HG03565 (cell line): Measurements from ENCODE around the gene PCGF3.
"Not testable (repeated sequence)": the region's sequence is repeated elsewhere in the genome, so short reads cannot be mapped to it uniquely, and the experiment has no call there.

Experiments used
- ATAC-seq: cut with Tn5 transposase; IDR thresholded peaks from one replicate; pipeline ENCODE4 v1.9.1; 2021; ENCODE audit warnings: mild to moderate bottlenecking, moderate library complexity; ENCODE audit not compliant: unreplicated experiment

Gene PCGF3

DNA sequence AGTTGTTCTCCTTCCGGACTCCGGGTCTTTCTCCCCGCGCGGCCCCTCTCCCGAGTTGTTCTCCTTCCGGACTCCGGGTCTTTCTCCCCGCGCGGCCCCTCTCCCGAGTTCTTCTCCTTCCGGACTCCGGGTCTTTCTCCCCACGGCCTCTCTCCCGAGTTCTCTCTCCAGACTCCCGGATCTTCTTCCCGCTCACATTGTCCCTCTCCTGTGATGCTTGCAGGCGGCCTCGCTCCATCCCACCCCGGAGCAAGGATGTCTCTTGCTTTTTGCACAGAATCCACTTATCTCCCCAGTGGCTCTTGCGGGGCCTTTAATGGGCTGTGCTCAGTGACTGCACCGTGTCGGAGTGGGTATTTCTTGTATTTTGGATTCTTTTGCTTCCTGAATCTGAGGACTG, 54.2 kb downstream of the PCGF3 start:
- not testable (repeated sequence) for ATAC-seq

DNA sequence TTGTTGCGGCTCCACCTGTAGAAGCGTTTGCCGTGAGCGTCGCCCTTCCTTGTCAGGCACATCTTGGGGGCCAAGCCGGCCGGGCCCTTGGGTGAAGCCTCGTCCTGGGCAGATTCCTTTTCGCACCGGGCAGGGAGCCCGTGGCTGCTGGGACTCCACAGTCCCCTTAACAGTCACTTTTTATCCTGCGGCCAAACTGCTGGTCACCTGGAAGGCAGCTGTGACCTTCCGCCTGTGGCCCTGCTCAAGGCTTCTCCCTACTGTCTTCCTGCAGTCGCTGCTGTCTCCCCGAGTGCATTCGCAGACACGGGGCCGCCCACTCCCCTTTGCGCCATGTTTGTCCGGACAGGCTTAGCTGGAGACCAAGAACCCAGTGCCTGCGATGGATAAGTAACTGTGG, 55.0 kb downstream of the PCGF3 start:
- no peak for ATAC-seq

DNA sequence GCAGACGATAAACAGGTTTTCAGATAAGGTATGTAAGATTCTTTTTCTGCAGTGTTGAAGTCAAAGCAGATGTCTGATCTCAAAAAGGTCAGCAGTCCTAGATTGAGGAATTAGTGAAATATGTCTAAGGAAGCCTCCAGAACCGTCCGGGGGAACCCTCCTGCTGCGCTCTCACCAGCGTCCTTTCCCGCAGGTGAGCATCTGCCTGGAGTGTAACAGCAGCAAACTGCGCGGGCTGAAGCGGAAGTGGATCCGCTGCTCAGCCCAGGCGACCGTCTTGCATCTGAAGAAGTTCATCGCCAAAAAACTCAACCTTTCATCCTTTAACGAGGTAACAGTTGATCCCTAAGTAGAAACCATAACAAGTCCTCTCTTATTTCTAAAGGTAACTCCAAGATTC, 55.5 kb downstream of the PCGF3 start:
- ATAC-seq, result no peak

DNA sequence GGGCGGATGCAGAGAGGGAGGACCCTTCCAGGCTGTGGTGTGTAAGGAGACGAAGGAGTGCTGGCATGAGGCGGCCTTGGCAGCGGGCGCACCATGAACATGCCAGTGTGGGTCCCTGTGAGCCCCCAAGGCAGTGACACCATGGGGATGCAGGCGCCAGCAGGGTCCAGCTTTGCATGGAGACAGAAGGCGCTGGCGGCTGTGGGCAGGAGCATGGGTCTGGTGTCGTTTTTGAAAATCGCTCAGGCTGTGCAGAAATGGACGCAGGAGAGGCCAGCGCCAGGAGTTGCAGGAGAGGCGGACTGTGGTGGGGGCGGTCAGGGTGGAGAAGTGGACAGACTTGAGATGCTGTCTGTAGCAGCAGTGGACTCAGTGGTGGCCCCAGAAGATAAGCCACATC, 56.1 kb downstream of the PCGF3 start:
- ATAC-seq, result no peak

DNA sequence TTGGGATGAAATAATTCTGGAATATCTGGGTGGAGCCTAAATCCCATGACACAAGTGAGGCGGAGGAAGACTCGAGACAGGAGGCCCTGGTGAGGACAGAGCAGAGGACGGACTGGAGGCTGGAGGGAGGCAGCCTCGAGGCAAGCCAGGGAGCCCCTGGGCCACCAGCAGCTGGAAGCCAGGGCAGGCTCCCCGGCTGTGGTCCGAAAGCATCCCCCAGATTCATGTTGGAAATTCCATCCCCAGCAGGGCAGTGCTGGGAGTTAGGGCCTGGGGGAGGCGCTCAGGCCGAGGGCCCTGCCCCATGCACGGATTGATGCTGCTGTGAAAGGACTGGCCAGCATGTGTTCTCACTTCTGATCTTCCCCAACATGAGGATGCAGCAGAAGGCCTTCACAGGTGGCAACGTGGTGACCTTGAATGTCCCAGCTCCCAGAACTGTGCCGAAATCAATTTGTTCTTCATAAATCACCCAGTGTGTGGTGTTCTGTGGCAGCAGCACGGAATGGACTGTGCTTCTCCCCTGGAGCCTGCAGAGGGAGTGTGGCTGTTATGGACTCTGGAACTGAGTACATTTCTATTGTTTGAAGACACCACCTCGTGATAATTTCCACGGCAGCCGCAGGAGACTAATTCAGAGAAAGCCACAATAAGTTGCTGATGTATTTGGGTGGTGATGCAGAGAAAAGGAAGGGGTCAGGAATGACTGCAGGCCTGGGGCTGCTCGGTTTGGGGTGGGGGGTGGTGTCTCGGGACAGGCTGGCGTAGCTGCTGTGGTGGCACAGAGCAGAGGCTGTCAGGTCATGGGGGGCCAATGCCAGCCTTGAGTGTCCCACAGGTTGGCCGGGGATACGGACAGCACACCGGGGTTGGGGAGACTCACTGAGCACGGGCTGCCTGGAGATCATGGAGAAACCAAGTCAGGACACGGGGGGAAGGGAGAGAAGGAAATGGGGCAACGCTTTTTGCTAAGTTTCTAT, 56.9 kb downstream of the PCGF3 start:
- no peak for ATAC-seq

DNA sequence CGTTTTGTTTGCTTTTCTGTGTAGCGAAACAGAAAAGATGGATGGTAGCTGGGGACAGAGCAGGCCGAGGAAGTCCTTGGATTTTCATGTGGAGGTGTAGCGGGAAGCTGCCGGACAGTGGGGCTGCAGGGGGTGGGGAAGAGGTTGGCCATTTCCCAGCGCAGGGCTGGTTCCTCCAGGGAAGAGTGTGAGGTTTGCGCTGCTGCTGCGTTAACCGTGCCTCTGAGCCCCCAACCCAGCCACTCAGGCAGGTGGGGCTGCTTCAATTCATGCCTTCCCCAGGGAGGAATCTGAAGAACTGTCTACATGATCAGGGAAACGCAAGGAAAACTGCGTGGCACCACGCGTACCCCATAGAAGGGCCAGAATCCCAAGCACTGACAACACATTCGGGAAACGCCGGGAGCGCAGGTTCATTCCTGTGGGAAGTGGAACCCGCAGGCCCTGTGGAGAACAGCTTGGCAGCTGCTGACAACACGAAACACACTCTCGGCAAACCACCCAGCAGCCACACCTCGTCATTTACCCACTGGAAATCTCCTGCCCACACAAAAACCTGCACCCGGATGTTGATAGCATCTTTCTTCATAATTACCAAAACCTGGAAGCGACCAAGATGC, 57.7 kb downstream of the PCGF3 start:
- ATAC-seq, result no peak

DNA sequence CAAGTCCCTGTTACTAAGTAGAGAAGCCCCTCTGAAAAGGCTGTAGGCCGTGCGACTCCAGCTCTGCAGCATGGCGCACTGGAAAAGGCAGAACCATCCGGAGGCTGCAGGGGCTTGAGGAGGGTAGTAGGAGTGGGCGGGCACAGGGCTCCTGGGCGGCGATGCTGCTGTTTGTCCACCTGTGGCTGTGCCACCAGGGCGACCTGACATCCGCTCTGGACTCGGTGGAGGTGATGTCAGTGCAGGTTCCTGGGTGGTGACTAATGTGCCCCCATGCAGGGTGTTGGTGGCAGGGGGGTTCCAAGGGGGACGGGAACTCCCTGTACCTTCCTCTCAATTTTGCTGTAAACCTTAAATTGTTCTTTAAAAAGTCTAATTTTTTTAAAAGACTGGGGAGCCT, 58.3 kb downstream of the PCGF3 start:
- no peak for ATAC-seq

DNA sequence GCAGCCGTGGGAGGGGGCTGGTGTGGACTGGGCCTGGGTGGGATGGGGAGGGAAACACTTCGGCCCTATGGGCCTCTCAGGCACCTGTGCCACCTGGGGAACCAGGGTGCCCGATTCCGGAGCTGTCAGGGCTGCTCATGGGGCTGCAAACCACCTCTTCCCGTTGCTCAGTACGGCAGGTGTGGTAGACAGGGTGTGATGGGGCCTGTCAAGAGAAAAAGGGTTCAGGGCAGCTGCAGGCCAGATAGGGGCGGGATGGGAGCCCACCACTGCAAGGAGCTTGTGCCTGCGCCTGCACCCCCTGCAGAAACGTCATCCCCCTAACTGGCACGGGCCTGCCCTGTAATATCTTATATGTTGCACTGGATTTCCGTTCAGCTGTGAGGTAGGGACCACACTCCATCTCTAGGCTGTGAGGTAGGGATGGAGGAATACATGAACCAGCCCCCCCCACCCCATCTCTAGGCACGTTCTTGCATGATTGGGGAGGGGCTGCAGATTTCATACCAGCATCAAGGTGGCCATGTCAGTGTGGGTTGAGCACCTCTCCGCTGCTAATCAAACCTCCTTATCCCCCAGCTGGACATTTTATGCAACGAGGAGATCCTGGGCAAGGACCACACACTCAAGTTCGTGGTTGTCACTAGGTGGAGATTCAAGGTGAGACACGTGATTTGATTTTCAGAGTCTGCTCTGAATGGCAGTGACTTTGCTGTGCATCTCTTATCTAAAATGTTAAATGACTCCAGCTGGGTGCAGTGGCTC, 59.0 kb downstream of the PCGF3 start:
- ATAC-seq, result no peak

DNA sequence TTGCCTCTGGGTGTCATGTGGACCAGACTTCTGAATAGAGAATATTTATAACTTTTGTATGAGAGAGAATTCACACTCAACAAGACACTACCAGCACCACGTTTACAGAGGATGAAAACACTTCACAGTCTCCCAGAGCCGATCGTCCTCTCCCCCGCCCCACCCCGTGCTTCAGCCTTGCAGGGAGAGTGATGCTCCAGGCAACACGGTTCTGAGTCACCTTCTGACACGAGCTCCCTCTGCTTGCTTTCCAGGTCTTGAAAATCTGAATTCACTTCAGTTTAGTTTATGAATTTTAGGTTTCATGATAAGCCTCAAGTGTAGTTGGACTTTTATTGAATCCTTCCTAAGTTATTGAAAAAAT, 60.5 kb downstream of the PCGF3 start:
- no peak for ATAC-seq

DNA sequence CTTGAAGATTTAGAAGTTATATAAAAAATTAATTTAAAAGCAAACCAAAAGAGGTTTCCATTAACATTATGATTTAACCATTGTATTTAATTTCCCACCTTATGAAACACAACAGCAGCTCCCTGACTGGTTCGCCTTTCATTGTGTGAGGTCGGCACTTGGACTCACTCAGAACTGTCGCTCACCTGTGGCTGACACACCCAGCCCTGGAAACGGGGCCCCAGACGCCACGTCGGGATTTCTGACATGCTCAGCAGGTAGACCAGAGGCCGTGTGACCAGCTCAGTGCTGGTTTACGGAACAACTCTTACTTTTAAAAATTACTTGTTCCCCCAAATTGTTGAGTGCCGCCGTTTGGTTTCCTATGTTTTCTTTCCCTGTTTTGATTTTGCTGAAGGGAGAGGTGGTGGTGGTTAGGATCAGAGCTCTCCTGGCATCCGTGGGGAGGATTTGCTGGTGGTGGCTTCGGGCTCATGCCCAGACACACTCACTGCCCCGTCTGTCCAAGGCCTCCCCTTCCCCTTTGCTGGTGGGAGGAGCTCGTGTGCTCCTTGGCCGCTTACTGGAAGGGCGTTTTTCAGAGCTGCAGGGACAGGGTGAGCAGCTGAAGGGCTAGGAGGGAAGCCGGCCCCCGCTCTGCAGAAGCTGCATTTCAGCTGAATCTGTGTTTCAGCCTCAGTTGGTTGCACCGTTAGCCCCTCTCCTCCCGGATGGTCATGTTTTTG, 61.1 kb downstream of the PCGF3 start:
- ATAC-seq, result no peak

DNA sequence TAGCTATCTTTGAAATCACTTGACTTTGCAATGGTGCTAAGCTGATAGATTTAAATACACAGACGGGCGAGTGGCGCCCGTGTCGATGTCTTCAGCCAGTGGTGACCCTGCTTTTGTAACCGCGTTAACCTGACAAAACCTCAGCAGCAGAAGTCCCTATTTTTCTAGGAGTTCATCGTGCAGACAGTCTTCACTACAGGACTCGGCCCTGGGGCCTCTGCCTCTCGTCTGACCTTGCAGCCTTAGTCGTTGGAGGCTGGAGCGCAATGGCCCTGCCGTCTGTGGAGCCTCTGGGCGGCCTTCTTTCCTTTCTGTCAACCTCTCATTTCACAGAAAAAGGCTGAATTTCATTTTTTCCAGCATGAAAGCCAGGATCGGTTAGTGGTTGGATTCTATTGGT, 62.4 kb downstream of the PCGF3 start:
- ATAC-seq, result no peak

DNA sequence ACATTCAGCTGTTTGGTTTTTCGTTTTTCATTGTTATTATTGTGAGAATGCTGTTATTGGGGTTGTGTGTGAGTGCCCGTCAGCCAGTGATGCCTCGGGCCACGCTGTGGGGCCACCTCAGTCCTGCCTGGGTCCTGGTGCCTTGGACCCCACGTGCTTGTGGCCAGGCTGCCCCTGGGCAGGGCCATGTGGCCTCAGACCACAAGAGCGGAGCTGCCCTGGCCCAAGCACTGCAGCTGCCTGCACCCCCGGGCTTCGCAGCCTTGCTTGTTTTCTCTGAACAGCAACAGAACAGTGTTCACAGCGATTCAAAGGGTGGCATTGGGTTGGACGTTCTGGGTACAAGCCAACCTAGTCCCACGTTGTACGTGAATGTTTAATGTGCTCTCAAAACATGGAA, 63.4 kb downstream of the PCGF3 start:
- ATAC-seq, result no peak

DNA sequence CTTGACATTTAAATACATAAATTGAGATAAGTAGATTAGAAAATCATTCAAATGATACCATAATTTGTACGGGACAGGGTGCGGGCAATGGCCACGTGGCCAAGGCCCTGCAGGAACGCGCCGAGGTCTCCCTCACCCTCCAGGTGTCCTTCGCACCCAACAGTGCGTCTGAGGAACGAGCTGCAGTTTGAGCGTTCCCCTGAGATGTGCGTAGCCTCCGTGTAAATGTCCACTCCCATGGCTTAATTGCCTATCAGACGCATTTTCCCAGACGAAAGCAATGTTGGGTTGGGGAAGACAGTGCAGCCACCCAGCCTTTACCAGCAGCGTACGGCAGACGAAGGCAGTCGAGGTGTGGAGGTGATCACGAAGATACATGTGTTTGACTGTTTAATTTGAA, 63.9 kb downstream of the PCGF3 start:
- no peak for ATAC-seq

DNA sequence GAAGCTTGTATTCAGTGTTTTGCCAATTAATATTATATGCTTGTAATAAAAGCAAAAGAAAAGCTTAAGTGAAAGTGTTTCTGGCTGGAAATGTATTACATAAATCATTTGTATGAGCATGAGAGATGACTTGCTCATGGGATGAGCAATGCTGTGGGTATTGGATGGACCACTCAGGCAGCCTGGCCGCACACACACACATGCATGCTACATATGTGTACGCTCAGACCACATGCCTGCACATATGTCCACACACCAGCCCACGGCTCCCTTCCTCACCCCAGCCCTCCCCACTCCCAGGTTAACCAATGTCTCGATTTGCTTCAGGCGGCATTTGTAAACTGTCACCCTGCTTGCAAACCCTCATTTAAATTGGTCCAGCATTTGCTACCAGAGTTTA, 64.4 kb downstream of the PCGF3 start:
- no peak for ATAC-seq

DNA sequence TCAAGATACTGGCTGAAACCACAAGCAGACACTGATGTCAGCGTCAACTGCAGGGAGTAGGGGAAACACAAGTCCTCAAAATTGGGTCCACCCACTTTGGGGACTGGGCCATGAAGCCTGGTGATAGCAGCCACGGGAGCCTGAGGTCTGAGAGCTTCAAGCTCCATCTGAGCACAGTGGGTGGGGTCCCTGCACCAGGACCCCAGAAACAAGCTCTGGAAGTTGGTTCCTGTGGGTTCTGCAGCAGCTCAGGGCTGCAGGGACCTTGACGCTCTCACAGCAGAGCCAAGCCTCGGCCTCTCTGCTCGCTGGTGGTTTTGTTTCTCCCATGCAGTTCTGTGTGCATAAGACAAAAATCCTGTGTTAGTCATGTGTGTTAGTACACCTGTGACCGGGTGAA, 65.8 kb downstream of the PCGF3 start:
- ATAC-seq, result no peak

DNA sequence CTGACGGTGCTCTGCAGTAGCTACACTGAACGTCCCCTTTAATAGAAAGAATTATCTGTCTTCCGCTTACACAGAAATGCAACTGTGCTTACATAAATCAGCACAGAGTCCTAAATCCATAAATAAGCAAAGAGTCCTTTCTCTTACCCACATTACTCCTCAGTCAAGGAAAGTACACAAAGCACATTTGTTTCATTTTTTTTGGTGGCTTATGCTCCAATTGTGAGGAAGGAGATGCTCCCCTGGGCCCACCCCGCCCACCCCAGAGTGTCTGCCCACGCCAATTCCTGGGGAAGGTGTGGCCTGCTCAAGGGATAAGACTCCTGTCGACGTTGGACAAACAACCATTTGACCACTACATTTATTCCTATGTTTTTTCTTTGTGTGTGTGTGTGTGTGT, 66.5 kb downstream of the PCGF3 start:
- ATAC-seq, result no peak

DNA sequence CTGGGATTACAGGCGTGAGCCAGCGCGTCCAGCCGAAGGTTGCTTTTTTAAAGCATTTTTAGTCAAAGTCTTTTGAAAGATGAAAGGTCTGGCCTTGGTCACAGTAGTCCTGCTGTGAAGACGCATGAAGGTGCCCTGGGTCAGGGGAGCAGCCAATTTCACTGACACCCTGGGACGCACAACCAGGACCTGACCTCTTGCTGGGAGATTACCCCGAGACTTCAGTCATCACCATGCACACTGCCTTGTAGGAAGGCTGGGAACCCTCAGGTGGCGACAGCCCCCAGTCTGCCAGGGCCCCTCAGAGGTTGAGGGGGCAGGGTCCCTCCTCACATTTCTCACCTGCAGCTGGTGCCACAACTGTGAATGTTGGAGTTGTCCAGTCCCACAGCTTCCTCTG, 67.1 kb downstream of the PCGF3 start:
- ATAC-seq, result no peak

DNA sequence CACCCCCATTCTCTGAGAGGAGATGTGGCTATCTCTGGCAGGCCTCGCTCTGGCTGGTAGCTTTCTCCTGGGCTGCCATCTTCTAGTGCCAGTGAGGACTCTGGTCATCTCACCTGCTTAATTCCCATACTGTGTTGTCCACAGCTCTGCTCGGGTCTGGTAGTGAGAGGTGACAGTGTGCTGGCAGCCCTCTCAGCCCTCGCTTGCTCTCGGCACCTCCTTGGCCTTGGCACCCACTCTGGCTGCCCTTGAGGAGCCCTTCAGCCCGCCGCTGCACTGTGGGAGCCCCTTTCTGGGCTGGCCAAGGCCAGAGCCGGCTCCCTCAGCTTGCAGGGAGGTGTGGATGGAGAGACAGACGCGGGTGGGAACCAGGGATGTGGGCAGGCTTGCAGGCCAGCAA, 67.6 kb downstream of the PCGF3 start:
- ATAC-seq, result no peak

DNA sequence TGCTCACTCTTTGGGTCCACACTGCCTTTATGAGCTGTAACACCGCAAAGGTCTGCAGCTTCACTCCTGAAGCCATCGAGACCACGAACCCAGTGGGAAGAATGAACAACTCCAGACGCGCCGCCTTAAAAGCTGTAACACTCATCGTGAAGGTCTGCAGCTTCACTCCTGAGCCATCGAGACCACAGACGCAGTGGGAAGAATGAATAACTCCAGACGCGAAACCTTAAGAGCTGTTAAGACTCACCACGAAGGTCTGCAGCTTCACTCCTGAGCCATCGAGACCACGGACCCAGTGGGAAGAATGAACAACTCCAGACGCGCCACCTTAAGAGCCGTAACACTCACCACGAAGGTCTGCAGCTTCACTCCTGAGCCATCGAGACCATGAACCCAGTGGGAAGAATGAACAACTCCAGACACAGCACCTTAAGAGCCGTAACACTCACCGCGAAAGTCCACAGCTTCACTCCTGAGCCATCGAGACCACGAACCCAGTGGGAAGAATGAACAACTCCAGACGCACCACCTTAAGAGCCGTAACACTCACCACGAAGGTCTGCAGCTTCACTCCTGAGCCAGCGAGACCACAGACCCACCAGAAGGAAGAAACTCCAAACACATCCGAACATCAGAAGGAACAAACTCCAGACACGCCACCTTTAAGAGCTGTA, 68.9 kb downstream of the PCGF3 start:
- not testable (repeated sequence) for ATAC-seq

DNA sequence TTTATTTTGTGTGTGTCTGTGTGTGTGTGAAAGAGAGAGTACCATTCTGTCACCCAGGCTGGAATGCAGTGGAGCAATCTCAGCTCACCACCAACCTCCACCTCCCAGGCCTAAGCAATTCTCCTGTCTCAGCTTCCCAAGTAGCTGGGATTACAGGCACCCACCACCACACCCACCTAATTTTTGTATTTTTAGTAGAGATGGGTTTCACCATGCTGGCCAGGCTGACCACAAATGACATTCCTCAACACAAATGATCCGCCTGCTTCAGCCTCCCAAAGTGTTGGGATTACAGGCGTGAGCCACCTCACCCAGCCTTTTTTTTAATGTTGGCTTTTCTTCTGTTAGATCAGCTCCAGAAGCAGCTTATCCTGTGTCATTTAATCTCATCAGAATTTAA, 69.9 kb downstream of the PCGF3 start:
- ATAC-seq, result not testable (repeated sequence)
